H1 (cell line): ENCODE results near the gene KCTD15. TPM values are rescaled to one million over a fixed set of nuclear protein-coding genes. Genes with fewer than 3 reads are reported as not detected.

Experiments used
- BRCA1 ChIP-seq: IDR thresholded peaks from 2 replicates; pipeline ENCODE4 v1.6.1; 2012; ENCODE audit warnings: low read depth, low read length, improper control_type of control experiment
- HDAC6 ChIP-seq: IDR thresholded peaks from one replicate; pipeline ENCODE4 v1.7.1; 2012; ENCODE audit warnings: low read depth, mild to moderate bottlenecking, inconsistent platforms, low read length, moderate library complexity
- RBBP5 ChIP-seq: IDR thresholded peaks from 2 replicates; pipeline ENCODE4 v1.7.1; 2012; ENCODE audit warnings: low read depth, mild to moderate bottlenecking, inconsistent platforms, low read length, moderate library complexity, borderline replicate concordance
- SP1 ChIP-seq: IDR thresholded peaks from 2 replicates; pipeline ENCODE4 v1.6.1; 2011; ENCODE audit warnings: low read depth, low read length
- SP2 ChIP-seq: IDR thresholded peaks from 2 replicates; pipeline ENCODE4 v1.6.1; 2012; ENCODE audit warnings: mild to moderate bottlenecking, low read length, inconsistent platforms
- SP4 ChIP-seq: IDR thresholded peaks from 2 replicates; pipeline ENCODE4 v1.6.1; 2012; ENCODE audit warnings: low read length, inconsistent platforms
- TAF1 ChIP-seq: IDR thresholded peaks from 2 replicates; pipeline ENCODE4 v1.6.1; 2011; ENCODE audit warnings: mild to moderate bottlenecking, low read depth, low read length
- polyA plus RNA-seq, 7 experiments: library from polyadenylated mRNA; depleted of rRNA in 3 of 7; stranded (reverse) in 5 of 7; unstranded in 2 of 7; fragments of >200 nt in 5 of 7; fragments of 200-250 nt in 2 of 7; gene quantifications; 1 replicate in 5 of 7; 2 replicates in 1 of 7; 4 replicates in 1 of 7; pipeline versions ENCODE4 v1.2.1 to v1.2.3, GENCODE V29; 2011 to 2013; ENCODE audit warnings: missing spikeins in 2 of 7, mixed read lengths in 2 of 7
- total RNA-seq: library from RNA; stranded (reverse); fragmentation: NEBNext Ultra II Directional; extraction: Animal tissue kit (Norgen Biotek cat#: 25700); gene quantifications from 2 replicates; pipeline ENCODE4 v1.2.1, GENCODE V29; 2021
- TF ChIP-seq, protein P1 (sequence below): fragments of 300-600 bp; sonication (generic); IDR thresholded peaks from 2 replicates; pipeline ENCODE4 v1.7.1; 2012; ENCODE audit warnings: low read length, moderate library complexity, mild to moderate bottlenecking, inconsistent platforms; ENCODE audit not compliant: insufficient replicate concordance
- TF ChIP-seq, protein P2 (sequence below): IDR thresholded peaks from 2 replicates; pipeline ENCODE4 v1.6.1; 2011; ENCODE audit warnings: low read depth, mild to moderate bottlenecking, low read length; ENCODE audit not compliant: insufficient read depth
- TF ChIP-seq, protein P3 (sequence below): IDR thresholded peaks from 2 replicates; pipeline ENCODE4 v1.6.1; 2012; ENCODE audit warnings: inconsistent platforms

KCTD15 gene
- total and polyA plus RNA-seq, 2 of the 8 experiments (the other 6 are each of a cell fraction or from before 2014, with no cell fraction given), result 25.1 to 27.0 TPM

DNA sequence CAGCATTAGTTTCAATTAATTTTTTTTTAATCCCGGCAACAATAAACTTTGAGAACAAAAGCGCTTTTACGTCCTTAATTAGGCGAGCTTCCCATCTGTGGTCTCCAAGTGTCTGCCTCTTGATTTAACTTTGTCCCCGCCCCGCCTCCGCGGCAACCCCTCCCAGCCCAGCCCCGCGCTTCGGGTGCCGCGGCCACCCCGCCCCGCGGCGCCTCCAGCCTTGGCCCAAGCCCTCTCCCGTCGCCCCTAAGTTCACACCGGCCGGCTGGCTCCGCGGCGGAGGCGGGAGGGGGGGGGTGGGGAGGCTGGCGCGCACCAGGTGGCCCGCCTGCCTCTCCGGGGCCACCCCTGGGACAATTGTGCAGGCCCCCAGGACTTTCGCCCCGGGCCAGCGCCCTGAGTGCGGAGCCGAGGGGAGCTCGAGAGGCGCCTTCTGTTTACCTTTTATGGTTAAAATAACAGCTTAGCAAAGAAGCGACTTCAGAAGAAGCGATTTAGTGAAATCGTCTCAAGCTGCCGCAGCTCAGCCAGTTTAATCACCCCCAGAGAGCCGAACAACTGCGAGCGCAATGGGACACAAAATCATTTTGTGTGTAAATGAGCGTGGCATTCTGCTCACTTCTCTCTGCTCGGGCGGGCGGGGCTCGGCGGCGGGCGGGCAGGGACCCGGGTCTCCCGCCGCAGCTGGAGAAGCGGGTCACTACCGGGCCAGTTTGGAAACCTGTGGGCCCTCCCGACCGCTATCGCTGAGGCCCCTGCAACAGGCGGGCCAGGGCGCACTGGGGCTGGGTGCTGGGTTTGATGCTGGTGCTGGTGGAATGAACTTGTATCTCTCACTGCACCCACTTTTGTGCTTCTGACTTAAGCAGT, 1.4 kb downstream of the KCTD15 start (continued):
- TF ChIP-seq, protein P1, sequence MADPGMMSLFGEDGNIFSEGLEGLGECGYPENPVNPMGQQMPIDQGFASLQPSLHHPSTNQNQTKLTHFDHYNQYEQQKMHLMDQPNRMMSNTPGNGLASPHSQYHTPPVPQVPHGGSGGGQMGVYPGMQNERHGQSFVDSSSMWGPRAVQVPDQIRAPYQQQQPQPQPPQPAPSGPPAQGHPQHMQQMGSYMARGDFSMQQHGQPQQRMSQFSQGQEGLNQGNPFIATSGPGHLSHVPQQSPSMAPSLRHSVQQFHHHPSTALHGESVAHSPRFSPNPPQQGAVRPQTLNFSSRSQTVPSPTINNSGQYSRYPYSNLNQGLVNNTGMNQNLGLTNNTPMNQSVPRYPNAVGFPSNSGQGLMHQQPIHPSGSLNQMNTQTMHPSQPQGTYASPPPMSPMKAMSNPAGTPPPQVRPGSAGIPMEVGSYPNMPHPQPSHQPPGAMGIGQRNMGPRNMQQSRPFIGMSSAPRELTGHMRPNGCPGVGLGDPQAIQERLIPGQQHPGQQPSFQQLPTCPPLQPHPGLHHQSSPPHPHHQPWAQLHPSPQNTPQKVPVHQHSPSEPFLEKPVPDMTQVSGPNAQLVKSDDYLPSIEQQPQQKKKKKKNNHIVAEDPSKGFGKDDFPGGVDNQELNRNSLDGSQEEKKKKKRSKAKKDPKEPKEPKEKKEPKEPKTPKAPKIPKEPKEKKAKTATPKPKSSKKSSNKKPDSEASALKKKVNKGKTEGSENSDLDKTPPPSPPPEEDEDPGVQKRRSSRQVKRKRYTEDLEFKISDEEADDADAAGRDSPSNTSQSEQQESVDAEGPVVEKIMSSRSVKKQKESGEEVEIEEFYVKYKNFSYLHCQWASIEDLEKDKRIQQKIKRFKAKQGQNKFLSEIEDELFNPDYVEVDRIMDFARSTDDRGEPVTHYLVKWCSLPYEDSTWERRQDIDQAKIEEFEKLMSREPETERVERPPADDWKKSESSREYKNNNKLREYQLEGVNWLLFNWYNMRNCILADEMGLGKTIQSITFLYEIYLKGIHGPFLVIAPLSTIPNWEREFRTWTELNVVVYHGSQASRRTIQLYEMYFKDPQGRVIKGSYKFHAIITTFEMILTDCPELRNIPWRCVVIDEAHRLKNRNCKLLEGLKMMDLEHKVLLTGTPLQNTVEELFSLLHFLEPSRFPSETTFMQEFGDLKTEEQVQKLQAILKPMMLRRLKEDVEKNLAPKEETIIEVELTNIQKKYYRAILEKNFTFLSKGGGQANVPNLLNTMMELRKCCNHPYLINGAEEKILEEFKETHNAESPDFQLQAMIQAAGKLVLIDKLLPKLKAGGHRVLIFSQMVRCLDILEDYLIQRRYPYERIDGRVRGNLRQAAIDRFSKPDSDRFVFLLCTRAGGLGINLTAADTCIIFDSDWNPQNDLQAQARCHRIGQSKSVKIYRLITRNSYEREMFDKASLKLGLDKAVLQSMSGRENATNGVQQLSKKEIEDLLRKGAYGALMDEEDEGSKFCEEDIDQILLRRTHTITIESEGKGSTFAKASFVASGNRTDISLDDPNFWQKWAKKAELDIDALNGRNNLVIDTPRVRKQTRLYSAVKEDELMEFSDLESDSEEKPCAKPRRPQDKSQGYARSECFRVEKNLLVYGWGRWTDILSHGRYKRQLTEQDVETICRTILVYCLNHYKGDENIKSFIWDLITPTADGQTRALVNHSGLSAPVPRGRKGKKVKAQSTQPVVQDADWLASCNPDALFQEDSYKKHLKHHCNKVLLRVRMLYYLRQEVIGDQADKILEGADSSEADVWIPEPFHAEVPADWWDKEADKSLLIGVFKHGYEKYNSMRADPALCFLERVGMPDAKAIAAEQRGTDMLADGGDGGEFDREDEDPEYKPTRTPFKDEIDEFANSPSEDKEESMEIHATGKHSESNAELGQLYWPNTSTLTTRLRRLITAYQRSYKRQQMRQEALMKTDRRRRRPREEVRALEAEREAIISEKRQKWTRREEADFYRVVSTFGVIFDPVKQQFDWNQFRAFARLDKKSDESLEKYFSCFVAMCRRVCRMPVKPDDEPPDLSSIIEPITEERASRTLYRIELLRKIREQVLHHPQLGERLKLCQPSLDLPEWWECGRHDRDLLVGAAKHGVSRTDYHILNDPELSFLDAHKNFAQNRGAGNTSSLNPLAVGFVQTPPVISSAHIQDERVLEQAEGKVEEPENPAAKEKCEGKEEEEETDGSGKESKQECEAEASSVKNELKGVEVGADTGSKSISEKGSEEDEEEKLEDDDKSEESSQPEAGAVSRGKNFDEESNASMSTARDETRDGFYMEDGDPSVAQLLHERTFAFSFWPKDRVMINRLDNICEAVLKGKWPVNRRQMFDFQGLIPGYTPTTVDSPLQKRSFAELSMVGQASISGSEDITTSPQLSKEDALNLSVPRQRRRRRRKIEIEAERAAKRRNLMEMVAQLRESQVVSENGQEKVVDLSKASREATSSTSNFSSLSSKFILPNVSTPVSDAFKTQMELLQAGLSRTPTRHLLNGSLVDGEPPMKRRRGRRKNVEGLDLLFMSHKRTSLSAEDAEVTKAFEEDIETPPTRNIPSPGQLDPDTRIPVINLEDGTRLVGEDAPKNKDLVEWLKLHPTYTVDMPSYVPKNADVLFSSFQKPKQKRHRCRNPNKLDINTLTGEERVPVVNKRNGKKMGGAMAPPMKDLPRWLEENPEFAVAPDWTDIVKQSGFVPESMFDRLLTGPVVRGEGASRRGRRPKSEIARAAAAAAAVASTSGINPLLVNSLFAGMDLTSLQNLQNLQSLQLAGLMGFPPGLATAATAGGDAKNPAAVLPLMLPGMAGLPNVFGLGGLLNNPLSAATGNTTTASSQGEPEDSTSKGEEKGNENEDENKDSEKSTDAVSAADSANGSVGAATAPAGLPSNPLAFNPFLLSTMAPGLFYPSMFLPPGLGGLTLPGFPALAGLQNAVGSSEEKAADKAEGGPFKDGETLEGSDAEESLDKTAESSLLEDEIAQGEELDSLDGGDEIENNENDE, result no peak
- TF ChIP-seq HDAC6 (no peak), TAF1 (no peak), SP2 (no peak), RBBP5 (no peak), SP4 (no peak), BRCA1 (no peak), SP1 (no peak)
- TF ChIP-seq, protein P2, sequence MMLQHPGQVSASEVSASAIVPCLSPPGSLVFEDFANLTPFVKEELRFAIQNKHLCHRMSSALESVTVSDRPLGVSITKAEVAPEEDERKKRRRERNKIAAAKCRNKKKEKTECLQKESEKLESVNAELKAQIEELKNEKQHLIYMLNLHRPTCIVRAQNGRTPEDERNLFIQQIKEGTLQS, result no peak
- TF ChIP-seq, protein P3, sequence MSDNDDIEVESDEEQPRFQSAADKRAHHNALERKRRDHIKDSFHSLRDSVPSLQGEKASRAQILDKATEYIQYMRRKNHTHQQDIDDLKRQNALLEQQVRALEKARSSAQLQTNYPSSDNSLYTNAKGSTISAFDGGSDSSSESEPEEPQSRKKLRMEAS, result no peak
